Fibroblast of mammary gland (primary cell): ENCODE data around the gene WWOX.

Experiments
- DNase-seq: peaks from one replicate; pipeline ENCODE4 v3.0.0-alpha.2; 2010; ENCODE audit warnings: low read depth
- H3K4me3 ChIP-seq: 2 replicates; pipeline ENCODE4 v1.5.1; 2011; ENCODE audit warnings: low read depth, mild to moderate bottlenecking, low read length, moderate library complexity; ENCODE audit not compliant: control insufficient read depth
- CTCF ChIP-seq: conservative IDR thresholded peaks from 2 replicates; pipeline ENCODE4 v1.5.1; 2011; ENCODE audit warnings: low read depth, low read length, inconsistent platforms; ENCODE audit not compliant: control insufficient read depth, insufficient read depth

Gene WWOX

GRCh38 chr16:79019431-79019830, 920.0 kb downstream of the WWOX start:
- no peak for DNase-seq
- no peak for TF ChIP-seq CTCF
- H3K4me3 ChIP-seq: no peak overlapping the region

- H3K4me3 ChIP-seq: no peak overlapping the region
- TF ChIP-seq CTCF: no peak
- DNase-seq: no peak
Observed at GRCh38 chr16:79021991-79022630, 922.7 kb downstream of the WWOX start.

GRCh38 chr16:79026117-79026516, 926.7 kb downstream of the WWOX start:
- no peak overlapping the region for H3K4me3 ChIP-seq
- no peak for TF ChIP-seq CTCF
- DNase-seq: no peak

- no peak for TF ChIP-seq CTCF
- DNase-seq: no peak
- H3K4me3 ChIP-seq: no peak overlapping the region
Observed at GRCh38 chr16:79036541-79036940, 937.1 kb downstream of the WWOX start.

GRCh38 chr16:79037521-79038373, 938.3 kb downstream of the WWOX start:
- no peak for DNase-seq
- H3K4me3 ChIP-seq: no peak overlapping the region
- no peak for TF ChIP-seq CTCF

GRCh38 chr16:79041206-79041605, 941.8 kb downstream of the WWOX start:
- no peak for DNase-seq
- TF ChIP-seq CTCF: no peak

More at GRCh38 chr16:79041206-79041605, 941.8 kb downstream of the WWOX start:
- H3K4me3 ChIP-seq: no peak overlapping the region
